Measurements from ENCODE around the gene ADPRHL1. TPM values are rescaled to one million over a fixed set of nuclear protein-coding genes. Genes with fewer than 3 reads are reported as not detected.

ADPRHL1 gene
- total RNA-seq, 1 donor from 2014 or later: 484 TPM

- H3K4me1 ChIP-seq: peaks cover 39% of the 10 kb centered on the region
Measured at GRCh38 chr13:113415032-113415431, 38.3 kb downstream of the ADPRHL1 start.

GRCh38 chr13:113414335-113414734 lies 39.0 kb downstream of the ADPRHL1 start:
- no peak overlapping the region for H3K4me3 ChIP-seq
- intact Hi-C loops (cut with micrococcal nuclease): no loop called here
- no peaks in the 10 kb centered on the region for H3K36me3 ChIP-seq
- H3K9me3 ChIP-seq (replicated peaks): no peaks in the 10 kb centered on the region
- H3K4me1 ChIP-seq: peaks cover 44% of the 10 kb centered on the region
- peak overlapping the region; percentile 93 for H3K27ac ChIP-seq (replicated peaks)
- H3K27me3 ChIP-seq (ENCODE audit: low read depth): peaks cover 7% of the 10 kb centered on the region
- TF ChIP-seq CTCF (IDR thresholded peaks at IDR 0.05; ENCODE audit: borderline replicate concordance): no peak
- DNase-seq: no peak

More at GRCh38 chr13:113415032-113415431, 38.3 kb downstream of the ADPRHL1 start:
- no peak for DNase-seq
- peaks cover 6% of the 10 kb centered on the region for H3K27me3 ChIP-seq (ENCODE audit: low read depth)
- H3K9me3 ChIP-seq (replicated peaks): no peaks in the 10 kb centered on the region
- no peak for TF ChIP-seq CTCF (IDR thresholded peaks at IDR 0.05; ENCODE audit: borderline replicate concordance)
- intact Hi-C loops (cut with micrococcal nuclease): no loop called here
- H3K36me3 ChIP-seq: peaks cover 6% of the 10 kb centered on the region
- H3K27ac ChIP-seq (replicated peaks): peak overlapping the region; percentile 93
- H3K4me3 ChIP-seq: no peak overlapping the region

GRCh38 chr13:113413898-113414282 lies 39.4 kb downstream of the ADPRHL1 start:
- intact Hi-C loops (cut with micrococcal nuclease): no loop called here
- Histone ChIP-seq H3K4me3 (peak overlapping the region; percentile 17), H3K4me1 (peaks cover 49% of the 10 kb centered on the region), H3K27me3 (ENCODE audit: low read depth) (peaks cover 11% of the 10 kb centered on the region), H3K9me3 (replicated peaks) (no peaks in the 10 kb centered on the region), H3K27ac (replicated peaks) (peak overlapping the region; percentile 93), H3K36me3 (no peaks in the 10 kb centered on the region)
- no peak for TF ChIP-seq CTCF (IDR thresholded peaks at IDR 0.05; ENCODE audit: borderline replicate concordance)
- DNase-seq: peak; percentile 59

- no peaks in the 10 kb centered on the region for H3K36me3 ChIP-seq
- TF ChIP-seq CTCF (IDR thresholded peaks at IDR 0.05; ENCODE audit: borderline replicate concordance): no peak
- H3K27ac ChIP-seq (replicated peaks): peak overlapping the region; percentile 93
- intact Hi-C loops (cut with micrococcal nuclease): no loop called here
- H3K4me3 ChIP-seq: peak overlapping the region; percentile 17
- no peak for DNase-seq
- H3K9me3 ChIP-seq (replicated peaks): no peaks in the 10 kb centered on the region
- peaks cover 16% of the 10 kb centered on the region for H3K27me3 ChIP-seq (ENCODE audit: low read depth)
- peaks cover 54% of the 10 kb centered on the region for H3K4me1 ChIP-seq
Measured at GRCh38 chr13:113413178-113413897, 40.0 kb downstream of the ADPRHL1 start.

- Histone ChIP-seq H3K27me3 (ENCODE audit: low read depth) (peaks cover 23% of the 10 kb centered on the region), H3K9me3 (replicated peaks) (no peaks in the 10 kb centered on the region), H3K27ac (replicated peaks) (peak overlapping the region; percentile 97), H3K4me3 (no peak overlapping the region), H3K36me3 (no peaks in the 10 kb centered on the region), H3K4me1 (peaks cover 63% of the 10 kb centered on the region)
- intact Hi-C loops (cut with micrococcal nuclease): no loop called here
- DNase-seq: no peak
- no peak for TF ChIP-seq CTCF (IDR thresholded peaks at IDR 0.05; ENCODE audit: borderline replicate concordance)
Measured at GRCh38 chr13:113412440-113412839, 40.8 kb downstream of the ADPRHL1 start.
